C4-2B (cell line): Measurements from ENCODE around the gene C2orf68.

Experiments
- CTCF ChIP-seq: fragments of 450-650 bp; conservative IDR thresholded peaks from 2 replicates; pipeline ENCODE4 v1.5.1; 2017; ENCODE audit warnings: mild to moderate bottlenecking
- ZFX ChIP-seq: fragments of 450-650 bp; IDR thresholded peaks from 2 replicates; pipeline ENCODE4 v1.6.1; 2017

GRCh38 chr2:85584354-85584856 lies 27.5 kb downstream of the C2orf68 start, which contains the start of gene VAMP5:
- TF ChIP-seq CTCF (no peak), ZFX (no peak)
